ENCODE results near the gene NAV2. TPM values are rescaled to one million over a fixed set of nuclear protein-coding genes. Genes with fewer than 3 reads are reported as not detected.

NAV2 gene
- total RNA-seq, 2 experiments from 2014 or later: 0.23 to 0.36 TPM

- no peak for ATAC-seq
- Mint-ChIP-seq H3K36me3 (ENCODE audit: low read depth) (no peaks in the 10 kb centered on the region), H3K4me3 (no peak overlapping the region), H3K27ac (no peak overlapping the region), H3K9me3 (no peaks in the 10 kb centered on the region), H3K27me3 (peaks cover 2% of the 10 kb centered on the region), H3K4me1 (ENCODE audit: low read depth) (no peaks in the 10 kb centered on the region)
- ChIA-PET POLR2A (no interaction called here), CTCF (no interaction called here)
- DNase-seq: no peak
- intact Hi-C loops (cut with micrococcal nuclease): no loop called here
- no peak for TF ChIP-seq CTCF (IDR thresholded peaks at IDR 0.05)
Measured at GRCh38 chr11:19670030-19670791, 42.4 kb upstream of the NAV2 start.

- intact Hi-C loops (cut with micrococcal nuclease): no loop called here
- ATAC-seq (no peak), DNase-seq (no peak)
- Mint-ChIP-seq H3K36me3 (ENCODE audit: low read depth) (no peaks in the 10 kb centered on the region), H3K4me1 (ENCODE audit: low read depth) (no peaks in the 10 kb centered on the region), H3K9me3 (no peaks in the 10 kb centered on the region), H3K27me3 (peaks cover 4% of the 10 kb centered on the region), H3K4me3 (no peak overlapping the region), H3K27ac (no peak overlapping the region)
- POLR2A ChIA-PET: no interaction called here
- no peak for TF ChIP-seq CTCF (IDR thresholded peaks at IDR 0.05)
- CTCF ChIA-PET: no interaction called here
Measured at GRCh38 chr11:19672586-19673206, 39.9 kb upstream of the NAV2 start.

- H3K36me3 Mint-ChIP-seq (ENCODE audit: low read depth): no peaks in the 10 kb centered on the region
- ChIA-PET POLR2A (no interaction called here), CTCF (interaction anchor here (1.1 kb wide), 1 partner anchor 111 kb away, joined by 3 read pairs; no protein-coding TSS in a partner anchor)
- intact Hi-C loops (cut with micrococcal nuclease): no loop called here
- no peaks in the 10 kb centered on the region for H3K9me3 Mint-ChIP-seq
- H3K4me1 Mint-ChIP-seq (ENCODE audit: low read depth): no peaks in the 10 kb centered on the region
- H3K4me3 Mint-ChIP-seq: no peak overlapping the region
- no peak for TF ChIP-seq CTCF (IDR thresholded peaks at IDR 0.05)
- no peak for ATAC-seq
- DNase-seq: no peak
- H3K27ac Mint-ChIP-seq: no peak overlapping the region
- peaks cover 4% of the 10 kb centered on the region for H3K27me3 Mint-ChIP-seq
Measured at GRCh38 chr11:19673924-19674729, 38.5 kb upstream of the NAV2 start.

GRCh38 chr11:19674836-19675235, 37.8 kb upstream of the NAV2 start:
- no peaks in the 10 kb centered on the region for H3K36me3 Mint-ChIP-seq (ENCODE audit: low read depth)
- CTCF ChIA-PET: no interaction called here
- POLR2A ChIA-PET: no interaction called here
- H3K27ac Mint-ChIP-seq: no peak overlapping the region
- no peaks in the 10 kb centered on the region for H3K4me1 Mint-ChIP-seq (ENCODE audit: low read depth)
- peaks cover 6% of the 10 kb centered on the region for H3K27me3 Mint-ChIP-seq
- no peak for TF ChIP-seq CTCF (IDR thresholded peaks at IDR 0.05)
- no peaks in the 10 kb centered on the region for H3K9me3 Mint-ChIP-seq
- ATAC-seq (no peak), DNase-seq (no peak)
- intact Hi-C loops (cut with micrococcal nuclease): no loop called here
- H3K4me3 Mint-ChIP-seq: no peak overlapping the region

GRCh38 chr11:19675397-19675796, 37.2 kb upstream of the NAV2 start:
- no peak for TF ChIP-seq CTCF (IDR thresholded peaks at IDR 0.05)
- no peaks in the 10 kb centered on the region for H3K4me1 Mint-ChIP-seq (ENCODE audit: low read depth)
- no peaks in the 10 kb centered on the region for H3K36me3 Mint-ChIP-seq (ENCODE audit: low read depth)
- no peaks in the 10 kb centered on the region for H3K9me3 Mint-ChIP-seq
- DNase-seq (no peak), ATAC-seq (no peak)
- intact Hi-C loops (cut with micrococcal nuclease): no loop called here
- peaks cover 9% of the 10 kb centered on the region for H3K27me3 Mint-ChIP-seq
- CTCF ChIA-PET: no interaction called here
- H3K27ac Mint-ChIP-seq: no peak overlapping the region
- POLR2A ChIA-PET: no interaction called here
- no peak overlapping the region for H3K4me3 Mint-ChIP-seq
